HG03097 (cell line): ENCODE data around the gene TATDN2.
"Not testable (repeated sequence)": the region's sequence is repeated elsewhere in the genome, so short reads cannot be mapped to it uniquely, and the experiment has no call there.

Experiments
- ATAC-seq: cut with Tn5 transposase; IDR thresholded peaks from one replicate; pipeline ENCODE4 v1.9.1; 2021; ENCODE audit not compliant: unreplicated experiment, low FRiP score

The TATDN2 gene

DNA sequence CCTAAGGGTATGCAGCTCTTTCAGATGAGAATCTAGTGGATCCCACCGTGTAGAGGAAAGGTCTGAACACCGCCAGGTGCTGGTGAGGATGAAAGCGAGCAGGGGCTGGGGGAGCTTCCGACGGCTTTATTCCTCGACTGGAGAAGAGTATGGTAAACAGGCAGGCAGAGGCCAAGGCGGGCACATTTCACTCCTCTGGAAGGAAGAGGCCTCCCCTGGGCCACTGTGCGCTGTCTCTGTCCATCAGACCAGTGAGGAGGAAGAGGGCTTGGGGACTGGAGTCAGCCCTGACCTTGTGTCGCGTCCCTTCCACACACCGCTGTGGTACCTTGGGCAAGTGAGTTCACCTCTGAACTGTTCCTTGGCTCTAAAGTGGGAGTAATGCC is 40.3 kb downstream of the TATDN2 start:
- ATAC-seq = no peak

DNA sequence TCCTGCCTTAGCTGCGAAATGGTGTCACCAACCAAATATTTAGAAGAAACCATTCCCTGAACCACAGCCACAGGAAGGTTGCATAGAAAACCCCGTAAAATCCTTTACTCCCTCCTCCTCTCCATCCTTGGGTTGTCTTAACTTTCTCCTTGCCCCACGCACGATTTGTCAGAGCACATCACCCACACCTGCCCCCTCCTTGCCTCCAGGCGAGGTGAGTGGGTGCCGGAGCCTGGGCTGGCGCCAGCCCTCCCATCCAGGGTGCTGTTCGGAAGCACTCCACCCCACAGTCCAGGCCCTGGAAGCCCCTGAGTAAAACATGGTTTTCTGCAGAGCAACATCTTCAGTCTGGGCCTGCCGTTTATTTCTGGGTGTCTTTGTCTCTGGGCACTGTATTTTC is 40.8 kb downstream of the TATDN2 start:
- no peak for ATAC-seq

DNA sequence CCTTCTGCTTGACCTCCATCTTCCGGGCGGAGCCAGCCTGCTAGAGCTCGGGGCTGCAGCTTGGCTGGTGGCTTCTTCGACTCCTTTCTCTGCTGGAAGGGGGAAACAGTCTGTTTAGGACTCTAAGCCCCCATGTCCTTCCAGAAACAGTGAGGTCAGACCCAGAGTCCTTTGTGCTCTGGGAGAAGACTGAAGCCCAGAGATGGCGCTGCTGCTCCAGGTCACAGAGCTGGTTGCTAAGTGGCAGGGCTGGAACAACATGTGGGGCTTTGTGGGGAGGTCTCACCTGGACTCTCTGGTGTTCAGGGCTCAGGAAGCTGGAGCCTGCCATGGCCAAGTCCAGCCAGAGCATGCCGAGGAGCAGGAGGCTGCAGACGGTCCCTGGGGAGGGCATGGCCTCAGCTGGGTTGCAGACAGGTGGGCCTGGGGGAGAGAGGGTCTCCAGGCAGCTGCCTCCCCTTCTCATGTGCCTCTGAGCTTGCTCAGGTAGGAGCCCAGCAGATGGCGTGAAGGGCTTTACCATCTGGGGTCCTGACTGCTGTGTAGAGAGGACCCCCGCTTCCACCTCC is 41.6 kb downstream of the TATDN2 start:
- no peak for ATAC-seq

DNA sequence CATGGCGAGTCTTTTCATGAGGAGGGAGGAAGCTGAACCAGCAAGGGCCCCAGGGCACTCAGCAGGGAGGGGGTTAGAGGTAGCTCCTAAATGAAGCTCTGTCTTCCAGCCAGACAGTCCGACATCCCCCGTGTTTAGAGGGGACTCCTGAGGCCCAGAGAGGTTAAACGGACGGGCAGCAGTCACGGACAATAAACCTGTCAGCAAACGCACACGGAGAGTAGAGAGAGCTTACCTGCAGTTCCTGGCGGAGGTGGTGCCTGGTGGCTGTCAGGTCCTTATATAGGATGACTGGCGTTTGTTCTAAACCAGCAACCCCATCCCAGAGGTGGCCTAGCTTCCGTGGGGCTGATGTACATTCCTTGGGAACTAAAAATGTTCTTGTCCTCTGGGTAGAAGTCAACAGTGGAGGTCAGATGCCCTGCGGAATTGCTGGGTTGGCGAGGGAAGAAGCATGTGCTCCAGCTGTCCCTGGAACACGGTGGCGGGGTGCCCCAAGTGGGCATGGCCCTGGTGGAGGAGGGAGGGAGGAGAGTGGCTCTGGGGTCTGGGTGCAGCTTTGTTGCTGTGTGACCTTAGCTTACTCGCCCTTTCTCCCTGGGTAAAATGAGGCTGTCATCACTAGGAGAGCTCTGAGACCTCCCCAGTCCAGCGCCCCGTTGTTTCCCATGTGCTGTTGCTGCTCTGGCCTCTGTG is 42.4 kb downstream of the TATDN2 start:
- ATAC-seq = no peak

DNA sequence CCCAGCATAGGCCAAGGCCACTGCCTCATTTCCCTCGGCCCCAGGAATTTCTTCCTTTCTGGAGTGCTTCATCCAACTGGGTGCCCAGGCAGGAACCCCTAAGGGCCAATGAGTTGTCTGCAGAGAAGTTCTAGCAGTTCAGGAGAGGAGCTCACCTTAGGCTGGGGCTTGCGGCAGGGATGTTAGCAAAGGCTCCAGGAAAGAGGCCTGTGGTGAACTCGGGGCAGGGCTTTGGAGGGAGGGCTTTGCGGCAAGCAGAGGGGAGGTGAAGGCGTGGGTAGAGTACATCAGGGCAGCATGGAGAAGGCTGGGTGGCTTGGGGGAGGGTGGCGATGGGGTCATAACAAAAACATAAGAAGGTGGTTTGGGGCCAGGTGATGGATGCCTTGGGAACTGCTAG is 43.4 kb downstream of the TATDN2 start:
- no peak for ATAC-seq

DNA sequence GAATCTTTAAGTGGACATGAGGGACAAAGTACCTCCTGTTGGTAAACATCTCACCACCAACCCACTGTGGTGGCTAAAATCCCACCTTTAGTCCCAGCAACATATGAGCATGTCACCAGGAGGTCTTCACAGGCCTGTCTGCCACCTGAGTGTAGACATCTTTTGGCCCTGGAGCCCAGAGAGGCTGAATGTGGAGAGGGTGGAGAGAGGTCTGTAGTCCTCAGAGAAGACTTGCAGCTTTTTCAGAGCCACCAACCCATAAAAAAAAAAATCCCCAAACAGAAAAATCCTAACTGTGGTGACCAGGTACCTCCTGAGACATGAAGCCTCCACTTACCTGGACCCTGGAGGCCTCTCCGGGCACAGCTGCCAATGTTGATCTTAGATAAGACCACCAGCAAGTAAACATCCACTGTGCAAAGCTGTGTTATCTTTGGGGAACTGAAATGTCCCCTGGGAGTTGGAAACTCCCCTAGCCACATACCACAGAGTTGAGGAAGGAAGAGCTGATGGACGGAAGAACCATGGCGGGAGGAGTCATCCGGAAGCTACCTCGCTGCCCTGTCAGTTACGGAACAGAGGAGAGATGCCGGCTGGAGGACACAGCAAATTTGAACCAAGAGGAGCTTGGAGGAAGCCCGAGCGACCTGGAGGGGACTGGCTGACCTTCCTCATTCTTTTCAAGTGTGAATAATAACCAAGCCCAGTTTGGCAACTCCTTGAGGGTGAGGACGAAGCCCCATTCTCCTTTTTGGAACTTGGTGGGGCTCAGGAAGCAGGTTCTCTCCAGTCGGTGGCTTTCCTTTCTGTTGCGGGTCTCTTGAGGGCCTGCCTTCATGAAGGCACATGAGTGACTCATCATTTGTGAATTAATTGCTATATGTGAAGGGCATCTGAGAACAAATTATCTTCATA is 44.5 kb downstream of the TATDN2 start, which contains the start of gene GHRL:
GHRL (minus strand) TSS at position 443 of the 915 bp plus-strand sequence. CDS start 2,767 bp downstream, outside the sequence.
- peak; percentile 71 for ATAC-seq

DNA sequence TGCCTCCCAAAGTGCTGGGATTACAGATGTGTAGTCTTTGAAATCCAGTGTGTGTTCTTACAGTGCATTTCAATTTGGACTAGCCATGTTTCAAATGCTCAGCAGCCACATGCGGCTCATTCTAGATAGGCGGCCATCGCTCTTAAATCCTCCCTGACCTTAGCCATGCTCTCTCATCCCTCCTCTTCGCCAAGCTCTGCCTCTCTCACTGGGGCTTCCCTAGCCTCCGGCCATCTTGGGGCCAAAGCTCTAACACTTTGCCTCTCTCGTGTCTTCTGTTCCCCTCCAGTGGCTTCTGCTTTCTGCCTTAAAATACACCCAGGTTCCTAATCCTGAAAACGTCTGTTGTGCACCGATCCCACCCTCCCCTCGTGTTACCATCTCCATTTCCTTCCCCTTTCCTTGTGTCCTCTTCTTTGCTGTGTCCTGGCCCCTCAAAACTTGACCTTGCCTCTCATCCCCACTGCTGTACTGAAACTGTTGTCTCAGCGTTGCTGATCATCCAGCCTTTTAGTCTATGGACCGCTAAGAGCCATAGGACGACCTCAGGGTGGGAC is 45.8 kb downstream of the TATDN2 start:
- no peak for ATAC-seq

DNA sequence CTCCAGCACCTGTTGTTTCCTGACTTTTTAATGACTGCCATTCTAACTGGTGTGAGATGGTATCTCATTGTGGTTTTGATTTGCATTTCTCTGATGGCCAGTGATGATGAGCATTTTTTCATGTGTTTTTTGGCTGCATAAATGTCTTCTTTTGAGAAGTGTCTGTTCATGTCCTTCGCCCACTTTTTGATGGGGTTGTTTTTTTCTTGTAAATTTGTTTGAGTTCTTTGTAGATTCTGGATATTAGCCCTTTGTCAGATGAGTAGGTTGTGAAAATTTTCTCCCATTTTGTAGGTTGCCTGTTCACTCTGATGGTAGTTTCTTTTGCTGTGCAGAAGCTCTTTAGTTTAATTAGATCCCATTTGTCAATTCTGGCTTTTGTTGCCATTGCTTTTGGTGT is 49.8 kb downstream of the TATDN2 start:
- not testable (repeated sequence) for ATAC-seq

DNA sequence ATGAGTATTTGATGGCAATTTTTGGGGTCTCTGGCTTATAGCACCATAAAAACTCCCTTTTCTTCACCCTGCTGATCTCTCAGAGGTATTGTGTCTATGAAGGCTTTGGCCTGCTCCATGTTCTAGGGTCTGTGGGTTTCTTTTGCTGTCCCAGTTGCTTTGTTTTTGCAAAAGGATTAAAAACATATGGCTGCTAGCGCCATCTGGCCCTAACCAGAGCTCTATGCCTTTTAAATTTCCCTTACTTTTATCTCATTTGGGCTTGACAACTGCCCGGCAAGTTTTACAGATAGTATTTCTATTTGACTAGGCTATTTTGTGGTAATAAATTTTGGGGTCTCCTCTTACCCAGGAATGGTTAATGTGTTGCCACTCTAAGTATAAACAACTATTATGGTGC is 50.9 kb downstream of the TATDN2 start:
- no peak for ATAC-seq

DNA sequence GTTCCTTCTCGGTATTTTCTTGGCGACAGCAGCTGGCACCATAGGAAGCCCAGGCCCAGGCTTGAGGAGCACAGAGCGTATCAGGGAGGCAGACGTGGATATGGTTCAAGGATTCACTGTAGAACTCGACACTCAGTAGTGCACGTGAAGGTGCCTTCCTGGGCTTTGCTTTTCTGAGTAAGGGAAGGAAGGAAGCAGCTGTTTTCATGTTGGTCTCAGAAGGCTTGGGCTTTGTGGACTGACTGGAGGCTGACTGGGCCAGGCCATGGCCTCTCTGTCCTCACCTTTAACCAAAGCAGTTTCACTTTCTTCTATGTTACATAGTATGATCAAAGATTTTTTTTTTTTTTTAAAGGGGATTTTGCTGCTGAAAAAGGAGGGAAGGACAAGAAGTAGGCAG is 51.4 kb downstream of the TATDN2 start:
- peak; percentile 69 for ATAC-seq

DNA sequence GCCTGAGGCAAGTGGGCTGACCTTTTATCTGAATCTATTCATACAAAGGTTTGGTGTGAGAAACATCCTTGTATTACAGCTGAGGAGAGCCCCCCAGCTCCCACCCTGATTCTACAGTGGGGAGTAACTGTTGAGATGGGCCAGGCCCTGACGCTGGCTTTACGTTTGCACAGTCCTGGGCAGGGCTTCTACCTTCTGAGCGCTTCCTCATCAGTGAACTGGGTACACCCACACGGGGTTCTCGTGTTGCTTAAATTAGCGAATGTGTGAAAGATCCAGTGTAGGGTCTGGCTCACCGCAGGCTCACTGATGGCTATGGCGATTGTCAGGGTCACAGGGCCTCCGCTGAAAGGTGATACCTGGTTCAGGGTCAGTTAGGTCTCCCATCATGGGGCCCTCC is 51.8 kb downstream of the TATDN2 start:
- ATAC-seq = peak; percentile 6

DNA sequence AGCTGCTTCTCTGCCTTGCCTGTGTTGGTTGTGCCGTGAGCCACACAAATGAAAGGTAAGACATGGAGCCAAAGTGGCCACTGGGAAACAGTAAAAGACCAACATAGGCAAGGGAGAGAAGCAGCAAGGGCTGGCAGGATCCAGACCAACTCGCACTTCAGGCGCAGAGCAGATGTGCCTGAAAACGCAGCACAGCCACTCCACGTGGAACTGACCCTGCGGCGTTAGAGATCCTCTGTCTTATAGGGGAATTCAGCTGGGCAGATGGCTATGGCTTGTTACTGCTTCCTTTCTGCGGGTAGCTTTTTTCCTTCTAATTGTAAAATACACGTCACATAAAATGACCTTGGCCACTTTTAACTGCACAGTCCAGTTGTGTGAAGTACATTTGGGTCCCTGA is 54.8 kb downstream of the TATDN2 start:
- no peak for ATAC-seq

DNA sequence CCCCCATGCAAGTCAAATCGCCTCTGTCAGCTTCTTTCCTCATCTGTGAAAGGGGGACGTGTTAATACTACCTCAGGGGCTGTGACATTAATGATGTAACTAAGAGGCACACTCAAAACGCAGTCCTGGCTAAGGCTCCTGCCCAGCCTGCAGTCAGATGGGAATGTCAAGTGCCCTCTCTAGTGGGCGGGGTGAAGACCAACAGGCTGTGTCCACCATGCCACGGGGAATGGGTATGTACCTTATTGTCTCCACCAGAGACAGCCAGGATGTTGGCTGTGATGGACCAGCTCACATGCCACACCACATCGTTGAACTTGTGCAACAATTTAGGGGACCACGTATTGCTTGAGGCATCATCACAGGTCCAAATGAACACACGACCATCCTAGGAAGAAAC is 55.5 kb downstream of the TATDN2 start:
- ATAC-seq = no peak

DNA sequence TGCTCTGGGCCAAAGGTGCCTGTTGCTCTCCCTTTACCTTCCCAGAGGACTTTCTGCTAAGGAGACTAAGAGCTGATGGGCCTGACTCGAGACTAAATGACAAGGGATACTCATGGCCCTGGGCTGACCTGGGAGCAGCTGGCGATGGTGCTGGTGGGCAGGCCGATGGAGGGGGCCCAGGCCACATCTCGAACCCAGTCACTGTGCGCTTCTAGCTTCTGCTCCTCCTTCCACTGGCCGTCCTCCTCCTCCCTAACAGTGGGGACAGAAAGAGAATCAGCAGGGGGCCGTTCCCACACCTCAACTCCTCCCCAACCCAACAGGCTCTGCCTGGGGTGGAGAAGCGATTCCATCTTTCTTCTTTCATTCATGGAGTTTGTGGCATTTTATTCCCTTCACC is 56.6 kb downstream of the TATDN2 start:
- no peak for ATAC-seq

DNA sequence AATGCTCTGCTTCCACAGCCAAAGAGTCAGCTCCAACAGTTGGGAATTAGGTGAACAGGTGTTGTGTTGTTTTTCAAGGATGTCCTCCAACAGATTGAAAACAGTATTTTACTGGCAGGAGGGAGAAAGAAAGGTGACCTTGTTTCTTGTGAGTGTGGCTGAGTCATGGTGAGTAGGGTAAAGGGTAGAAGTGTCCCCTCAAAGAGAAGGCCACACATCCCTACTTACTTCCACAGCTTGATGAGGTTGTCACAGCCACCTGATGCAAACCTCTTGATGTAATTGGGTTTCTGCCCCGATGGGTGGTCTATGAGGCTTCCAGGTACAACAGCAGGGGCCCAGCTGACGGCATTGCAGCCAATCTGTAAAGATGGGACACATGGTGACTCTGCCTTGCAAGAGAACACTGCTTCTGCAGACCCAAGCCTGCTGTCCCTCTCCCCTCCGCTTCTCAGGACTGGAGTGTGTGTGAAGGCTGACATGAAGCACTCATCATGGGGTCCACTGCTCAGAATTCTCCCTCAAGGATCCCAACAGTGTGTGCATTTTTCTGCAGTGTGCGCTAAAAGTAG is 57.2 kb downstream of the TATDN2 start:
- ATAC-seq = no peak

DNA sequence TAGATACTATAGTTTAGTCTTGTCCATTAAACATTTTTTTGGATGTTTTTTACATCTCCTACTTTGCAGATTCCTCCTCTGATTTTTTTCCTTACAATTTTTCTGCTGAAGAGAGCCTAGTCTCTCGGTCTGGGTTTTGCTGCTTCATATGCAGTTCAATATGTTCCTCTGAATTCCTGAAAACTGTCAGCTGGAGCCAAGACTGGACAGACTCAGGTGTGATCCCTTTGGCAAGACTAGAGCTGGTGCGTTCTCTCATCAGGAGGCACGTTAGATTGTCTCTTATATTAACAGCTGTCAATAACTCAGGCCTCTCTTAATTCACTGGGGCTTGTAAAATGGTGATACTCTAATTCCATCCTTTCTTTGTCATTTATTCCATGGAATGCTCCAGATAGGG is 57.9 kb downstream of the TATDN2 start:
- no peak for ATAC-seq

DNA sequence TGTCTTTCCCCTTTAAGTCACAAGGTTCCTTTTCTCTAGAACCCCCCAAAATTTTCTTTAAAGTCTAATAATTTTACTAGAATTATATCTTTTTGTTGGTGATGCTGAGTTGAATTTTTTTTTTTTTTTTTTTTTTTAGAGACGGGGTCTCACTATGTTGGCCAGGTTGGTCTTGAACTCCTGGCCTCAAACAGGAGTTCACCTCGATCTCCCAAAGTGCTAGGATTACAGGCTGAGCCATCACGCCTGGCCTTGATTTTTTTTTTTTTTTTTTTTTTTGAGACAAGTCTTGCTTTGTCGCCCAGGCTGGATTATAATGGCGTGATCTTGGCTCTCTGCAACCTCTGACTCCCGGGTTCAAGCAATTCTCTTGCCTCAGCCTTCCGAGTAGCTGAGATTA is 60.4 kb downstream of the TATDN2 start:
- no peak for ATAC-seq

DNA sequence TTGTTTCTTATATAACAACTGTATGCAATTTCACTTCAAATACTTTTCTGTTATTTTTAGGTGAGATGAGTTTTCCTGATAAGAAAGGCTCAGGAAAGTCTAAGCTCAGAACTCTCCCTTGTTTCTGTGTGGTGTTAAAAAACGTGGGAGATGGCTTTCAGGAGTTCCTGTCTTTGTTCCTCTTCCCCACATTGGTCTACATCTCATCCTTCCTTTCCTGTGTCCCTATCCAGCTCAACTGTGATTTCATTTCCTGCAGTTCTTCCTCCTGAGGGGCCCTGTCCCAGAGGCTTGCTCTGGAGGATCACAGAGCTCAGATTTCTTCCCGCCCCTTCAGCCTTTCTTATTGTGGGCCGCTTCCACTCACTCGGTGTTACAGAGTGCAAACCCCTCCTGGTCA is 61.5 kb downstream of the TATDN2 start:
- no peak for ATAC-seq

DNA sequence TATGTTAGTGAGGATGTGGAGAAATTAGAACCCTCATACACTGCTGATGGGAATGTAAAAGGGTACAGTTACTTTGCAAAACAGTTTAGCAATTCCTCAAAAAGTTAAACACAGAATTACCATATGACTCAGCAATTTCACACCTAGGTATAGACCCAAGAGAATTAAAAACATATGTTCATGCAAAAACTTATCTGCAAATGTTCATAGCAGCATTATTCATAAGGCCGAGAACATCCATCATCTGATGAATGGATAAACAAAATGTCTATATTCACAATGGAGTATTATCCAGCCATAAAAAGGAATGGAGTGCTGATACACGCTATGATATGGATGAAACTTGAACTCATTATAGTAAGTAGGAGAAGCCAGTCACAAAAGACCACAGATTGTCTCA is 62.3 kb downstream of the TATDN2 start:
- no peak for ATAC-seq

DNA sequence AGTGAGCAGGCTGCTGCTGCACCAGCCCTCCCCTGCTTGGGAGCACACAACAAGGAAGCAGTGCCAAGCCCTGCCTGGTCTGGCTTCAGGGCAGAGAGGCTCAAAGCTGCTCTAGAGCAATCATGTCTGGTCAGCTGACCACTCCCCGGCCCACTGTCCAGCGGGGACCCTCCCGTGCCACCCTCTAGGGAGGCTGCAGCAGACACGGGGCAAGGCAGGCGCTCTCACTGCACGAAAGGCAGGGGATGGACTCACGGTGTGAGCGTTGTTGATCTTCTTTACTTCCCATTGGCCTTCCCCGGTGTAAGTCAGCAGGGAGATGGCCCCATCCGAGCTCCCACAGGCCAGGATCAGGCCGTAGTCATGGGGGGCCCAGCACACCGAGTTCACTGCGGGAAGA is 63.5 kb downstream of the TATDN2 start:
- ATAC-seq = no peak

DNA sequence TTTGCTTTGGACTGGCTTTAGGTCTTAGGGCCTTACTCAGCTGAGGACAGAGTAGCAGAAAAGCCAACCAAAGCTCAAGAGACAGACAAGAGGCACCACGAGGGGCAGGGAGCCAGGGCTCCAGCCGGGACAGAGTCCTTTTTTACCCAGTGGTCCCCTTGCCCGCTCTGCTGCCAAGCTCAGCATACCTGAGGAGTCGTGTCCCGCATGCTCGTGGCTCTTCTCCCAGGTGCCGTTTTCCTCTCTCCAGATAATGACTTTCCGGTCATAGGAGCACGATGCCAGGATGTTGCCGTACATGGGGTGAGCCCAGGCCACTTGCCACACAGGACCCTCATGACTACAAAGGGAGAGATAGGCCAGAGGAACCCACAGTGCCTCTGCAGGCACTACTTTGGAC is 64.1 kb downstream of the TATDN2 start:
- ATAC-seq = no peak
